DOHH2 (cell line): ENCODE measurements around the gene LRRC32.

Experiments
- H3F3A ChIP-seq: fragments of 200-600 bp; sonication (generic), shearing (Covaris generic); 2 replicates; pipeline ENCODE4 v1.6.0; 2016; ENCODE audit warnings: antibody characterized with exemption, mild to moderate bottlenecking; ENCODE audit not compliant: control insufficient read depth, insufficient read depth
- H3K27ac ChIP-seq: fragments of 200-600 bp; sonication (generic); 2 replicates; pipeline ENCODE4 v1.5.1; 2014; ENCODE audit warnings: low read depth, mild to moderate bottlenecking, low read length, moderate library complexity
- H3K27me3 ChIP-seq: fragments of 200-600 bp; sonication (generic); 2 replicates; pipeline ENCODE4 v1.6.1; 2014; ENCODE audit warnings: mild to moderate bottlenecking, low read length, mixed read lengths; ENCODE audit not compliant: control insufficient read depth
- H3K36me3 ChIP-seq: fragments of 200-600 bp; sonication (generic); 2 replicates; pipeline ENCODE4 v1.6.1; 2014; ENCODE audit warnings: mild to moderate bottlenecking, low read length, moderate library complexity, mixed read lengths; ENCODE audit not compliant: control insufficient read depth
- H3K4me1 ChIP-seq: fragments of 200-600 bp; sonication (generic); 2 replicates; pipeline ENCODE4 v1.6.1; 2014; ENCODE audit warnings: mild to moderate bottlenecking, low read length, mixed read lengths; ENCODE audit not compliant: control insufficient read depth
- H3K4me2 ChIP-seq: fragments of 200-600 bp; sonication (generic); 2 replicates; pipeline ENCODE4 v1.6.0; 2014; ENCODE audit warnings: mild to moderate bottlenecking, low read length, moderate library complexity
- H3K4me3 ChIP-seq: fragments of 200-600 bp; sonication (generic); 2 replicates; pipeline ENCODE4 v1.5.1; 2014; ENCODE audit warnings: mild to moderate bottlenecking, low read length, mixed read lengths
- H3K79me2 ChIP-seq: fragments of 200-600 bp; sonication (generic); 2 replicates; pipeline ENCODE4 v1.6.1; 2014; ENCODE audit warnings: mild to moderate bottlenecking, low read length, mixed read lengths; ENCODE audit not compliant: control insufficient read depth
- H3K9me2 ChIP-seq: fragments of 200-600 bp; sonication (generic); replicated peaks from 2 replicates; pipeline ENCODE4 v1.6.1; 2014; ENCODE audit warnings: mild to moderate bottlenecking, low read length, mixed read lengths; ENCODE audit not compliant: control insufficient read depth
- H3K9me3 ChIP-seq: fragments of 200-600 bp; sonication (generic); 2 replicates; pipeline ENCODE4 v1.6.1; 2014; ENCODE audit warnings: antibody characterized with exemption, low read length, mixed read lengths; ENCODE audit not compliant: control insufficient read depth, insufficient read depth
- H4K20me1 ChIP-seq: fragments of 200-600 bp; sonication (generic); 2 replicates; pipeline ENCODE4 v1.6.0; 2014; ENCODE audit warnings: low read depth, mild to moderate bottlenecking, antibody characterized with exemption, low read length, moderate library complexity; ENCODE audit not compliant: control insufficient read depth, insufficient read depth
- EZH2phosphoT487 ChIP-seq: fragments of 200-600 bp; sonication (generic); IDR thresholded peaks from 2 replicates; pipeline ENCODE4 v1.6.1; 2017; ENCODE audit warnings: borderline replicate concordance, mild to moderate bottlenecking, antibody characterized with exemption, low read length, moderate library complexity, mixed read lengths
- TF ChIP-seq, protein P1 (sequence below): fragments of 200-600 bp; sonication (generic); IDR thresholded peaks from one replicate; pipeline ENCODE4 v1.5.1; 2014; ENCODE audit warnings: antibody characterized with exemption, mild to moderate bottlenecking, low read depth, low read length; ENCODE audit not compliant: poor library complexity, severe bottlenecking

The LRRC32 gene

DNA sequence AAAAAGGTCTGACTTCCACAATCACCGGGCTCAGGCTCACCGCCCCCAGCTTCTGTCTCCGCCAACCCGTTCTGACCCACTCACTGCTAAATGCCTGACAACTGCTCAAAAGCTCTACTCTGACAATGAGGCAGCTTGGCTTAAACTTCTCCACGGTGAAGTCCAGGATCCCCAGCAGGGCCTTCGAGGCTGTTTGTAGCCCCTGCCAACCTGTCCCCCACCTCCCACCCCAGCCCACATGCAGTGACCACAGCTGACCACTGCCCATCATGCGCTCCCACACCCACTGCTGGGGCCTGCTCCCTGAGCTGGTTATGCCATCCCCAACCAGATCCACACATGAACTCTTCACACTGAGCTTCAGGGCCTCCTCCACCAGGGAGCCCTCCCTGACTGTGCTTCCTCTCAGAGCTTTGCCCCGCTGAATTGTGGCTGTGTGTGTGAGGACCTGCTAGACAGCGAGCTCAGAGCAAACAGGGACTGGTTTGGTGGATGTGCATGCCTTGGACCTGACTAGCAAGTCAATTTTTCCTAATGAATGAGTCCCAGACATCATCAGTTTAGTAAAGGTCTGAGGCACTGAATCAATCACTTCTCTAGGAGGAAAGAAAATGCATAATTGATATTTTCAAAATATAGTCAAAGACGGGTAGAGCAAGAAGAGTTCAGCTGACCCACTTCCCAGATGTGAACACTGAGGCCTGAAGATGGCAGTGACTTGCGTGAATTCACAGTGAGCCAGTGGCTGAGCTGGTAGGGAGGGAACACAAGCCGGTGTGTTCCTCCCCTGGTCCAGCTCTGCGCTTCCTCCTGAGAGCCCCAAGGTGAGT is 7.7 kb downstream of the LRRC32 start:
- no peak overlapping the region for H3K4me3 ChIP-seq
- H3K27ac ChIP-seq = no peak overlapping the region
- H3K9me3 ChIP-seq = no peaks in the 10 kb centered on the region
- H3K4me2 ChIP-seq = no peak overlapping the region
- H3K4me1 ChIP-seq = peaks cover 50% of the 10 kb centered on the region
- no peaks in the 10 kb centered on the region for H3F3A ChIP-seq
- TF ChIP-seq, protein P1, sequence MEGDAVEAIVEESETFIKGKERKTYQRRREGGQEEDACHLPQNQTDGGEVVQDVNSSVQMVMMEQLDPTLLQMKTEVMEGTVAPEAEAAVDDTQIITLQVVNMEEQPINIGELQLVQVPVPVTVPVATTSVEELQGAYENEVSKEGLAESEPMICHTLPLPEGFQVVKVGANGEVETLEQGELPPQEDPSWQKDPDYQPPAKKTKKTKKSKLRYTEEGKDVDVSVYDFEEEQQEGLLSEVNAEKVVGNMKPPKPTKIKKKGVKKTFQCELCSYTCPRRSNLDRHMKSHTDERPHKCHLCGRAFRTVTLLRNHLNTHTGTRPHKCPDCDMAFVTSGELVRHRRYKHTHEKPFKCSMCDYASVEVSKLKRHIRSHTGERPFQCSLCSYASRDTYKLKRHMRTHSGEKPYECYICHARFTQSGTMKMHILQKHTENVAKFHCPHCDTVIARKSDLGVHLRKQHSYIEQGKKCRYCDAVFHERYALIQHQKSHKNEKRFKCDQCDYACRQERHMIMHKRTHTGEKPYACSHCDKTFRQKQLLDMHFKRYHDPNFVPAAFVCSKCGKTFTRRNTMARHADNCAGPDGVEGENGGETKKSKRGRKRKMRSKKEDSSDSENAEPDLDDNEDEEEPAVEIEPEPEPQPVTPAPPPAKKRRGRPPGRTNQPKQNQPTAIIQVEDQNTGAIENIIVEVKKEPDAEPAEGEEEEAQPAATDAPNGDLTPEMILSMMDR = no peak
- no peak for TF ChIP-seq EZH2phosphoT487
- H3K27me3 ChIP-seq = no peaks in the 10 kb centered on the region
- H4K20me1 ChIP-seq = no peaks in the 10 kb centered on the region; the same call in 1 of the 2 replicates
- H3K79me2 ChIP-seq = peaks cover 21% of the 10 kb centered on the region
- H3K36me3 ChIP-seq = peaks cover 85% of the 10 kb centered on the region
- H3K9me2 ChIP-seq = no peaks in the 10 kb centered on the region

DNA sequence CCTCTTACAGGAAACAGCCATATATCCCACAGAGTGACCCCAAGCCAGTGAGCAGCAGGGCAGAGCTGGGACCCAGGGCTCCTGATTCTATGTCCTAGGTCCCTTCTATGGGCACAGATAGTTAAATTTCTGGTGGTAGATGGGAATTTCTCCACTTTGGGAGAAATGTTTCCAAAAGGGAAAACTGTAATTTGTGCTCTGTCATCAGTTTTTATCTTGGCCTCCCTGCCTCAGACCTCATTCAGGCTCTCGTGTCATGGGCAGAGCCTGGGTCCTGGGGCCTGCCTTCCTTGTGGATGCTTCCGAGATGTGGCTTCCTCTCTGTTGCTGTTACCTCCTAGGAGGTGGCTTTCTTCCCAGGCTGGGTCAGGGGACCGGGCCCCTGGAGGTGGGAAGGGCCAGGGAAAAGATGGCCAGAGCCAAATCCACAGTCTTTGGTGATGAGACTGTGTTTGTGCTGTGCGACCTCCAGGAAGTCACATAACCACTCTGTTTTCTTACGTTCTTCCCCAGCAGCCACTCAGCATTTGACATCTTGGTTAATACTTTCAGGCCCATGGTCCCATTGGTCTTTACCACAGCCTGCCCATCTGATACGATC is 8.6 kb downstream of the LRRC32 start:
- Histone ChIP-seq H3K4me2 (no peak overlapping the region), H3F3A (no peaks in the 10 kb centered on the region), H3K27me3 (no peaks in the 10 kb centered on the region), H3K27ac (no peak overlapping the region), H3K4me3 (no peak overlapping the region), H3K79me2 (peaks cover 12% of the 10 kb centered on the region), H3K9me3 (no peaks in the 10 kb centered on the region), H4K20me1 (no peaks in the 10 kb centered on the region), H3K36me3 (peaks cover 83% of the 10 kb centered on the region), H3K9me2 (no peaks in the 10 kb centered on the region), H3K4me1 (peaks cover 41% of the 10 kb centered on the region)
- TF ChIP-seq, protein P1 = no peak
- no peak for TF ChIP-seq EZH2phosphoT487

- no peak overlapping the region for H3K4me2 ChIP-seq
- no peak overlapping the region for H3K4me3 ChIP-seq
- no peaks in the 10 kb centered on the region for H3K9me3 ChIP-seq
- peaks cover 6% of the 10 kb centered on the region; the same call in 1 of the 2 replicates for H3K79me2 ChIP-seq
- TF ChIP-seq, protein P1 = no peak
- TF ChIP-seq EZH2phosphoT487 = no peak
- H3K36me3 ChIP-seq = peaks cover 81% of the 10 kb centered on the region
- no peaks in the 10 kb centered on the region for H3K9me2 ChIP-seq
- no peaks in the 10 kb centered on the region for H4K20me1 ChIP-seq
- H3F3A ChIP-seq = no peaks in the 10 kb centered on the region
- no peak overlapping the region for H3K27ac ChIP-seq
- no peaks in the 10 kb centered on the region for H3K27me3 ChIP-seq
- H3K4me1 ChIP-seq = peaks cover 37% of the 10 kb centered on the region
These were observed 9.2 kb downstream of the LRRC32 start for GRCh38 chr11:76661306-76661751.
